Ectodermal cell (in vitro differentiated cells): Measurements from ENCODE around the gene PPM1H.

Source experiments
- H3K27ac ChIP-seq: 2 replicates; pipeline ENCODE4 v1.7.0; 2013; ENCODE audit warnings: mild to moderate bottlenecking, low read depth, low read length; ENCODE audit not compliant: insufficient read depth, poor library complexity, severe bottlenecking
- H3K27me3 ChIP-seq: 2 replicates; pipeline ENCODE4 v1.7.0; 2013; ENCODE audit warnings: mild to moderate bottlenecking, low read length; ENCODE audit not compliant: insufficient read depth, control insufficient read depth, poor library complexity, severe bottlenecking
- H3K36me3 ChIP-seq: one replicate; pipeline ENCODE4 v1.7.0; 2013; ENCODE audit warnings: low read length; ENCODE audit not compliant: control insufficient read depth, insufficient read depth
- H3K4me1 ChIP-seq: one replicate; pipeline ENCODE4 v1.7.0; 2013; ENCODE audit warnings: low read length; ENCODE audit not compliant: control insufficient read depth, insufficient read depth
- H3K4me3 ChIP-seq: 2 replicates; pipeline ENCODE4 v1.7.0; 2013; ENCODE audit warnings: low read depth, low read length, control low read depth; ENCODE audit not compliant: insufficient read depth
- H3K9me3 ChIP-seq: 2 replicates; pipeline ENCODE4 v1.7.0; 2013; ENCODE audit warnings: mild to moderate bottlenecking, low read length, moderate library complexity; ENCODE audit not compliant: control insufficient read depth
- WGBS, 2 experiments: methylation state at CpG; one replicate each; pipeline ENCODE4 v1.1.7; 2013; ENCODE audit warnings: missing lambda C conversion rate in 2 of 2; 5-methylcytosine and 5-hydroxymethylcytosine counted together

The PPM1H gene

DNA sequence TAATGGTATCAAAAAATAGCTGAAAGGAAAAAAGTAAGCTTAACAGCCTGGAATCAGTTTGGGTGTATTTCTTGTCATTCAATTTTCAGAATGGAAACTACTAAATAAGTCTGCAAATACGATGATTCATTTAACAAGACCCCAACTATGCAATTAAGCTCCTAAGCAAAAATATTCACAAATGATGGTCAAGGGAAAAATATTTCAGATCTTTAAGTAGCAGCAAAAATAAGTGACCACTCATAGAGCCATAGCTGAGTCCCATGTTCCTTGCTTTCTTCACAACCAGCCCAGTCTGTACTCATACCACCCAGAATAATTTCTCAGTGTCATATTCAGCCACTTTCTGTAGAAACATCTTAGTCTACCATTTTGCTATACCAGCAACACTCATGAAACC is 185.4 kb downstream of the PPM1H start:
- Histone ChIP-seq H3K27me3 (no peaks in the 10 kb centered on the region), H3K27ac (no peak overlapping the region), H3K4me3 (no peak overlapping the region), H3K4me1 (peaks cover 10% of the 10 kb centered on the region), H3K9me3 (no peaks in the 10 kb centered on the region), H3K36me3 (no peaks in the 10 kb centered on the region)
- WGBS, 2 experiments = 100% methylated on average over 1 of the region's 1 CpG

DNA sequence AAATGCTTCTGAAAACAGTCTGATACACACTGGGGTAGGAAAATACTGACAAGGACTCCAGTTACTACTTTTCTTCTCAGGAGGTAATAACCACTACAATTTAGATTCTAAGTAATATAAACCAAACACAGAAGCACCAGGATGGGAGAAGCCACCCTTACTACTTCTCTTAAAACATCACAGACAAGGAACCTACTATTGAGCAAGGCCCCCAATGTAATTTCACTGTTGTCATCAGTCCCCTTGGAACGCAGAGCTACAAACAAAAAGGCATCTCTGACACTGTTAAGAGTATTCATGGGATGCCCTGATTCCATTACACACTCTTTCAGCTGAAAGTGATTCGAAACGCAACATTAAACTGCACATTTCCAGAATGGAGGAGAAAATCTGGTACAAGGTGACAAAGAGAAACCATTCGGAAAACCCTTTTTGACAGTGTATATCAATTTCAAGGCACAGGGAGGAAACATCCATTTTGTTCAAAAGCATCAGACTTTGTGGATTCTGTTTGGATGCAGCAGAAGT is 185.9 kb downstream of the PPM1H start:
- Histone ChIP-seq H3K36me3 (no peaks in the 10 kb centered on the region), H3K4me1 (peaks cover 10% of the 10 kb centered on the region), H3K4me3 (no peak overlapping the region), H3K9me3 (no peaks in the 10 kb centered on the region), H3K27me3 (no peaks in the 10 kb centered on the region), H3K27ac (no peak overlapping the region)
- 91 to 92% methylated on average over 4 of the region's 4 CpGs for WGBS, 2 experiments

DNA sequence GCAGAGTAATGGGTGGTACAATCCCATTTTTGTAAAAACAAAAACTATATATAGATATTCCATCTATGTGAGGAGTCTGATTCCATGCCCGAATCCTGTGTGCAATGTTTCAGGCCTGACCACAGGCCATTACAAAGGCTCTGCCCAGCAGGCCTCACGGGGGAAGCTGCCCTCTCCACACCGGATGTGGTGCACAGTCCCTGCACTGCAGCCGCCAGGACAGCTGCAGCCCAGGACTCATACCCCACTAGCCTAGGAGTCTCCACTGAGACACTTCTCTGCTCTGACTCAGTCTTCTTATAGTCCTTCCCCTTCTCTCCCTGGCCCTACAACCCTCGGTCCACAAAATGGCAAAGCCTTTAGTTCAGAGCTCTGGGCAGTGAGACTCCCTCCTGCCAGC is 190.4 kb downstream of the PPM1H start:
- H3K27ac ChIP-seq = no peak overlapping the region
- no peak overlapping the region for H3K4me3 ChIP-seq
- H3K27me3 ChIP-seq = no peaks in the 10 kb centered on the region
- H3K9me3 ChIP-seq = no peaks in the 10 kb centered on the region
- WGBS, 2 experiments = 86 to 91% methylated on average over 5 of the region's 5 CpGs
- peaks cover 8% of the 10 kb centered on the region for H3K4me1 ChIP-seq
- H3K36me3 ChIP-seq = no peaks in the 10 kb centered on the region

DNA sequence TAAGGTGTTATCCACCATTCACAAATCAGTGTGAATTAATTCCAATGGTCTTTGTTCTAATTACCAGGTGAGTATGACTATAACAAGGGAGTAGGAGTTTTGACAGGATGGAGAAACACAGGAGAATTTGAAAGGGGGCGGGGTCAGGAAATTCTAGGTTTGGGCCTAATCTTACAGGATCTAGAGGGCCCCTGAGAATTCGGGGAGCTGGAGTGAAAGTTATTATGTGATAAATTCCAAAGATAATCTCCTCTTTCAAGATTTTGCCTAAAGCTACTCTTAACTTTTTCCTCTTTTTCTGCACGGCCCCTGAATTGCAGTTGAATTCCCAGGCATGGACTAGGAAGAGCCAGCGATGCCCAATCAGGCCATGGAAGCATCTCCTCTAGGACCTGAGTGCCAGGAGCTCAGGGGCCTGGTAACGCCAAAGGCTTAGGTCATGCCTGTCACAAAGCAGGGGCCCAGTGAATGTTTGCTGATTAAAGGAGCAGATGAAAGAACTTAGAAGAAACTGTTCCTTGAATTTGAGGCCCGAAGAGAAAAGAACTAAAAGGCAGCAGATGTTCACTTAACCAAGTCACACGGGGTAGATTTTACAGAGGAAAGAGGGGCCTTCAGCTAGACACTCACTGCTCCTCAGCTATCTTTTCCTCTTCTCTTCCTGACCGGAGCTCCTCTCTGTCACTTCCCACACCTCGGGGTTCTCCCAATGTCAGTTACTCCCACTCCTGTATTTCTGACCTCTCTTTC is 195.5 kb downstream of the PPM1H start:
- no peaks in the 10 kb centered on the region for H3K9me3 ChIP-seq
- no peaks in the 10 kb centered on the region for H3K36me3 ChIP-seq
- H3K4me3 ChIP-seq = no peak overlapping the region
- WGBS, 2 experiments = 91% methylated on average over 9 of the region's 9 CpGs
- no peak overlapping the region for H3K27ac ChIP-seq
- H3K27me3 ChIP-seq = no peaks in the 10 kb centered on the region
- peaks cover 12% of the 10 kb centered on the region for H3K4me1 ChIP-seq

DNA sequence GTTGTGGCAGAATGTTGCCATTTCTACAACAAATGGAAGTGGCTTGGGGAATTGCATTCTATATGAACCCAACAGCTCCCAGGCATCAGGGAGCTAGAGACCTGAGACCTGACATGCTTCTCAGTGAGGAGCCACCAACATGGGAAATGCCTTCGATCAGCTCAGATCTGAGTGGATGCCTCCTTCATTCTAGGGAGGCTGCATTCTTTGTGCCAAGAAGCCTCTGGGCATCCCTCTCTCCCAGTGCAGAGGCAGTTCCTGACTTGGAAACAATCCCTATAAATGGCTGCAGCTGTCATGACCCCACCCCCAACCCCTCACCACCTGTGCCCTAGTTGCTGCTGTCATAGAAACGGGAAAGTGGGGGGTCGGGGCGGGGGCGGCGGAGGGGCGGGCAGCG is 196.3 kb downstream of the PPM1H start:
- Histone ChIP-seq H3K27me3 (no peaks in the 10 kb centered on the region), H3K4me3 (no peak overlapping the region), H3K9me3 (no peaks in the 10 kb centered on the region), H3K4me1 (peaks cover 12% of the 10 kb centered on the region), H3K36me3 (no peaks in the 10 kb centered on the region), H3K27ac (no peak overlapping the region)
- 83 to 90% methylated on average over 6 to 8 of the region's 8 CpGs for WGBS, 2 experiments

DNA sequence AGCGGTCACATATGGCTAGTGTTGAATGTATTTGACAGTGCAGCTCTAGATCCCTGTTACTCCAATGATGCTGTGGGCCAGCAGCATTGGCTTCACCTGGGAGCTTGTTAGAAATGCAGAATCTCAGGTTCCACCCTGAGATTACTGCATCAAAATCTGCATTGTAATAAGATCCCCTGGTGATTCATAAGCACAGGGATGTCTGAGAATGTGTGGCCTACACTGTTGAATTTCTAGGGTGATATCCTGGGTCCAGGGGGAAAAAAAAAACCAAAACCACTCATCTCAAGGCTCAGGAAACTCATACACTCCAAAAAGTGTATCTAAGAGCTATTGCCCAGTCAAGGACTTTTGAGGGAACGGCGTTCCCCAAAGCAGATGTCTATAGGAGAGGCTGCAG is 196.8 kb downstream of the PPM1H start:
- H3K36me3 ChIP-seq = no peaks in the 10 kb centered on the region
- no peak overlapping the region for H3K27ac ChIP-seq
- 95 to 97% methylated on average over 3 of the region's 3 CpGs for WGBS, 2 experiments

DNA sequence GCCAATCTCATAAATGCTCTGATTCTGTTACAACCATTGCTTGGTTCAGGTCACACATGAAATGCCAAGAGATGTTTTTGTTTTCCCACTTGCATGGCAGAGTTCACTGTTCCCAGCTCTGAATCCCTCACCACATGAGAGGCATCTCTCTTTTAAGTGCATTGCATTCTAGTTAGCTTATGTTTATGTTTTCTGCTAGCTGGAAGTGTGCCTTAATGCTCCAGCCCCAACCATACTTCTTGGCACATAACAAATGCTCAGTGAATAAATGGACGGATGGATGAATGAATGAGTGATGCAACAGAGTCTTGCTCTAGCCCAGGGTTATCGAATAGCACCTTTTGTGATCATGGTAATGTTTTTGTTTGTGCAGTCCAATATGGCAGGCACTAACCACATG is 197.3 kb downstream of the PPM1H start:
- Histone ChIP-seq H3K4me1 (peaks cover 12% of the 10 kb centered on the region), H3K27ac (no peak overlapping the region), H3K4me3 (no peak overlapping the region), H3K27me3 (no peaks in the 10 kb centered on the region), H3K36me3 (no peaks in the 10 kb centered on the region), H3K9me3 (no peaks in the 10 kb centered on the region)
- WGBS, 2 experiments = 94 to 95% methylated on average over 2 of the region's 2 CpGs

More for the DNA sequence above, 196.8 kb downstream of the PPM1H start:
- no peaks in the 10 kb centered on the region for H3K9me3 ChIP-seq
- H3K27me3 ChIP-seq = no peaks in the 10 kb centered on the region
- no peak overlapping the region for H3K4me3 ChIP-seq
- H3K4me1 ChIP-seq = peaks cover 12% of the 10 kb centered on the region

DNA sequence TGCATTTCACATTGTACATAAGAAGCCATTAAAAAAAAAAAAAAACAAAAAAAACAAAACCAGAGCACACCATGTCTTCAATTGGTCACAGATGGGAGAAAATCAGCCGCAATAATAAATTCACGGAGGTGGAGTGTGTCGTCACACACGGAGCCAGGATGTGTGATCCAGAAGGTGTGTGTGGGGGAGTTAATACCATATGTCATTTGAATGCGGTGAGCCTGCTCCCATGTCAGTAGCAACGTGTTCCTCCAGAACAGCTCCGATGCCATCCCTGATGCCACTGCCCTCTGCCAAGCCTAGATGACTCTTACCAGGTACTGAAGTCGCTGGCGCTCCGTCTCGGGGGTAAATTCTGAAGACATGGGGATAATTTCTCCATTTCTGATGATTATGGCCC is 197.8 kb downstream of the PPM1H start:
- H3K36me3 ChIP-seq = no peaks in the 10 kb centered on the region
- no peak overlapping the region for H3K4me3 ChIP-seq
- WGBS, 2 experiments = 96 to 97% methylated on average over 11 of the region's 11 CpGs
- H3K9me3 ChIP-seq = no peaks in the 10 kb centered on the region
- H3K27ac ChIP-seq = no peak overlapping the region
- no peaks in the 10 kb centered on the region for H3K27me3 ChIP-seq
- H3K4me1 ChIP-seq = peaks cover 12% of the 10 kb centered on the region

DNA sequence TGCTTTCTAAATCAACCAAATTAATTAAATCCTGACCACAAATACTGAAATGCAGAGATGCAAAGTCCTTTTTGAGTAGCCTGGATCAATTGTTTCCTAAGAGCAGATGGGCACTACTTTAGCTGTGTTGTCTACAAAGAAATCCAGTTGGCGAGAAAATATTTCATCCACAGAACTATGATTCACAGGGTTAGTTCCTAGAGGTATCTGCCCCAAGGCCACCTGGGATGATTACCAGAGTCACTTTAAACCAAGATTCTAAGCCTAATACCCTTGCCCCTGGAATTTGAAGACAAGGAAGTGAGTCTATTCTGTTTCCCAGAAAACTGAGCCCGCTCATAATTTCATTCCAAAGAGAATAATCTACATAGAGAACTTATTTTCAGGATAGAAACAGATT is 198.4 kb downstream of the PPM1H start:
- no peaks in the 10 kb centered on the region for H3K27me3 ChIP-seq
- H3K4me3 ChIP-seq = no peak overlapping the region
- peaks cover 12% of the 10 kb centered on the region for H3K4me1 ChIP-seq
- no peaks in the 10 kb centered on the region for H3K36me3 ChIP-seq
- no peak overlapping the region for H3K27ac ChIP-seq
- 96 to 97% methylated on average over 2 of the region's 2 CpGs for WGBS, 2 experiments
- H3K9me3 ChIP-seq = no peaks in the 10 kb centered on the region

DNA sequence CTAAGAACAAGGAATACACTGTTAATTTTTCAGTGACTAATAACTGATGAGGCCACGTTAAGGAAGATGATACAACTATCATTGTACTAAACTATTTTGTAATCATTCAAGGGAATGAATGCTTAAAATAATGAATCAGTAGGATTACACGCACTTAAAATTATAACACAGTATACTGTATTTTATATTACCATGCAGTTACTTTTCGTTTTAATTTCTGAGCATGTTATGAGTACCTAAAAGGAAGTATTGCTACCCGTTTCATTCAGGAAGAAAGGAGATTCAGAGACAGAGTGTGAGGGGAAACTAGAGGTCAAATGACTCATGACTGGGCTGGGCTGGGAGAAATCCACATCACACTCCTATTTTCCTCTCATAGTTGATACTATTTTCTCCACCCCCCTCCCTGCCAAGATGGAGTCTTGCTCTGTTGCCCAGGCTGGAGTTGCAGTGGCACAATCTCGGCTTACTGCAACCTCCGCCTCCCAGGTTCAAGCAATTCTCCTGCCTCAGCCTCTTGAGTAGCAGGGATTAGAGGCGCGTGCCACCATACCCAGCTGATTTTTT is 202.0 kb downstream of the PPM1H start:
- H3K9me3 ChIP-seq = no peaks in the 10 kb centered on the region
- H3K4me3 ChIP-seq = no peak overlapping the region
- H3K36me3 ChIP-seq = no peaks in the 10 kb centered on the region
- 92 to 96% methylated on average over 6 to 7 of the region's 8 CpGs for WGBS, 2 experiments
- H3K27ac ChIP-seq = no peak overlapping the region
- no peaks in the 10 kb centered on the region for H3K27me3 ChIP-seq
- peaks cover 10% of the 10 kb centered on the region for H3K4me1 ChIP-seq
